ENCODE results near the gene USP31. TPM values are rescaled to one million over a fixed set of nuclear protein-coding genes. Genes with fewer than 3 reads are reported as not detected.
A peak's percentile ranks its signal among the peaks of the same experiment; 100 is the strongest.

Gene USP31
- total RNA-seq, 1 experiment from 2014 or later, result 16.1 TPM

- H2AK5ac ChIP-seq (ENCODE audit: insufficient read length, low read length), result no peak overlapping the region
- TF ChIP-seq CTCF (conservative IDR thresholded peaks at IDR 0.05), result no peak
- H4K8ac ChIP-seq (replicated peaks; ENCODE audit: insufficient read length, low read depth, low read length), result no peak overlapping the region
- H3K27me3 ChIP-seq (ENCODE audit: insufficient read depth, low read length), result no peaks in the 10 kb centered on the region; the same call in 1 of the 2 replicates
- no peak overlapping the region for H3K23ac ChIP-seq (ENCODE audit: insufficient read length, low read depth, low read length)
- H3K18ac ChIP-seq (ENCODE audit: insufficient read length, low read depth, low read length), result no peak overlapping the region
- no peak overlapping the region for H2BK5ac ChIP-seq (ENCODE audit: insufficient read length, low read length)
- H3K56ac ChIP-seq (ENCODE audit: insufficient read length, low read depth, low read length), result no peak overlapping the region
- H3K36me3 Mint-ChIP-seq (ENCODE audit: insufficient read depth in 1 of 3, low read depth in 3 of 3), result no peaks in the 10 kb centered on the region; a peak in 1 of 7 replicates
- no peak overlapping the region for H4K91ac ChIP-seq (ENCODE audit: insufficient read length, low read depth, low read length)
- no peak overlapping the region for H4K5ac ChIP-seq (ENCODE audit: insufficient read length, low read depth, low read length)
- H2BK120ac ChIP-seq (ENCODE audit: low read depth, low read length, poor library complexity, severe bottlenecking), result no peak overlapping the region
- WGBS (ENCODE audit: extremely low coverage, insufficient read length, low lambda C conversion rate), result no CpG with 5 or more reads among the region's 3 CpGs
- H2BK15ac ChIP-seq (ENCODE audit: low read depth, low read length), result no peak overlapping the region
- H3K79me1 ChIP-seq (ENCODE audit: insufficient read depth, low read depth, low read length, poor library complexity, severe bottlenecking), result no peaks in the 10 kb centered on the region
- no peaks in the 10 kb centered on the region for H3K79me2 ChIP-seq (ENCODE audit: insufficient read depth, low read length)
- no peak overlapping the region for H3T11ph ChIP-seq (ENCODE audit: low read length)
- H2BK20ac ChIP-seq (ENCODE audit: low read depth, low read length, poor library complexity, severe bottlenecking), result no peak overlapping the region
- H3K4me3 Mint-ChIP-seq, result no peak overlapping the region; a peak in 1 of 5 replicates
- no peak overlapping the region for H3K4ac ChIP-seq (ENCODE audit: low read depth, low read length)
- H3K27ac ChIP-seq (ENCODE audit: insufficient read length, low read depth, low read length), result no peak overlapping the region
- no peaks in the 10 kb centered on the region for H3K23me2 ChIP-seq (ENCODE audit: insufficient read length, low read depth, low read length, poor library complexity, severe bottlenecking)
- no peaks in the 10 kb centered on the region for H3K9me3 ChIP-seq (ENCODE audit: control insufficient read depth, low read depth, low read length)
- no peak for DNase-seq
- peak overlapping the region in 2 of 3 experiments; percentile 18 to 77; a peak in 3 of 7 replicates for H3K27ac Mint-ChIP-seq
- H2AFZ ChIP-seq (ENCODE audit: low read length), result no peak overlapping the region
- no peaks in the 10 kb centered on the region for H3K9me3 Mint-ChIP-seq
- H2BK12ac ChIP-seq (ENCODE audit: insufficient read length, low read depth, low read length), result no peak overlapping the region
- H3K27me3 Mint-ChIP-seq (ENCODE audit: low read depth), result peaks cover 6% of the 10 kb centered on the region; the same call in 1 of the 2 replicates
- H4K20me1 ChIP-seq (ENCODE audit: control insufficient read depth, insufficient read depth, insufficient read length), result no peaks in the 10 kb centered on the region
- no peak overlapping the region for H3K4me2 ChIP-seq (ENCODE audit: insufficient read depth, insufficient read length, low read length)
- no peak overlapping the region for H3K9ac ChIP-seq (ENCODE audit: extremely low read depth, insufficient read length, low read length)
- H3K14ac ChIP-seq (ENCODE audit: insufficient read depth, low read length), result no peak overlapping the region
- peaks cover 30 to 33% of the 10 kb centered on the region in 2 experiments for H3K4me1 Mint-ChIP-seq
- H3K4me1 ChIP-seq (ENCODE audit: insufficient read depth, low read length), result peaks cover 13% of the 10 kb centered on the region; the same call in 1 of the 2 replicates
Observed at GRCh38 chr16:23195366-23195978, 46.2 kb upstream of the USP31 start.

Measured in H9 (cell line).